Smooth muscle cell (in vitro differentiated cells): ENCODE measurements around the gene CCR1. TPM values are rescaled to one million over a fixed set of nuclear protein-coding genes. Genes with fewer than 3 reads are reported as not detected.

ENCODE experiments used
- DNase-seq: peaks from one replicate; lab custom pipeline; 2025; ENCODE audit not compliant: unreplicated experiment; lab: John Stamatoyannopoulos, UW
- H2AFZ ChIP-seq: fragments of 200-600 bp; sonication (generic); 2 replicates; pipeline ENCODE4 v1.6.0; 2016; ENCODE audit warnings: antibody characterized with exemption, low read depth, mild to moderate bottlenecking
- H3F3A ChIP-seq: fragments of 200-600 bp; sonication (generic); 2 replicates; pipeline ENCODE4 v1.6.0; 2017; ENCODE audit warnings: antibody characterized with exemption, low read depth
- H3K27ac ChIP-seq: fragments of 200-600 bp; sonication (generic); 2 replicates; pipeline ENCODE4 v1.5.1; 2016; ENCODE audit warnings: low read depth, mild to moderate bottlenecking
- H3K27me3 ChIP-seq: fragments of 200-600 bp; sonication (generic); 2 replicates; pipeline ENCODE4 v1.6.1; 2016; ENCODE audit warnings: low read depth, mild to moderate bottlenecking
- H3K36me3 ChIP-seq: fragments of 200-600 bp; sonication (generic); 2 replicates; pipeline ENCODE4 v1.5.1; 2016; ENCODE audit warnings: low read depth
- H3K4me1 ChIP-seq: fragments of 200-600 bp; sonication (generic); 2 replicates; pipeline ENCODE4 v1.5.1; 2016; ENCODE audit warnings: low read depth
- H3K4me2 ChIP-seq: fragments of 200-600 bp; sonication (generic); 2 replicates; pipeline ENCODE4 v1.6.0; 2016; ENCODE audit warnings: mild to moderate bottlenecking
- H3K4me3 ChIP-seq: fragments of 200-600 bp; sonication (generic); 2 replicates; pipeline ENCODE4 v1.5.1; 2016; ENCODE audit warnings: mild to moderate bottlenecking
- H3K79me2 ChIP-seq: fragments of 200-600 bp; sonication (generic); 2 replicates; pipeline ENCODE4 v1.6.0; 2016; ENCODE audit warnings: low read depth, mild to moderate bottlenecking
- H3K9ac ChIP-seq: fragments of 200-600 bp; sonication (generic); 2 replicates; pipeline ENCODE4 v1.6.0; 2016; ENCODE audit warnings: low read depth
- H3K9me3 ChIP-seq: fragments of 200-600 bp; sonication (generic); replicated peaks from 2 replicates; pipeline ENCODE4 v1.5.1; 2016; ENCODE audit warnings: low read depth
- H4K20me1 ChIP-seq: fragments of 200-600 bp; sonication (generic); 2 replicates; pipeline ENCODE4 v1.6.0; 2016; ENCODE audit warnings: low read depth
- CTCF ChIP-seq: fragments of 200-600 bp; sonication (generic); IDR thresholded peaks from 2 replicates; pipeline ENCODE4 v1.5.1; 2017; ENCODE audit warnings: borderline replicate concordance, mild to moderate bottlenecking, antibody characterized with exemption; ENCODE audit not compliant: insufficient read depth, poor library complexity, severe bottlenecking
- WGBS: methylation state at CpG from one replicate; pipeline ENCODE4 v1.1.7; 2016; ENCODE audit warnings: low lambda C conversion rate; 5-methylcytosine and 5-hydroxymethylcytosine counted together
- polyA plus RNA-seq: library from polyadenylated mRNA; unstranded; fragments of >200 nt; fragmentation: Nextera tagmentation; extraction: Ambion mirVana; gene quantifications from 2 replicates; pipeline ENCODE4 v1.2.1, GENCODE V29; 2016
- total RNA-seq: library from RNA; depleted of rRNA; stranded (reverse); fragments of >200 nt; gene quantifications from 2 replicates; pipeline ENCODE4 v1.2.3, GENCODE V29; 2014

The CCR1 gene
- total and polyA plus RNA-seq, 2 experiments from 2014 or later = 0.19 TPM; not detected in 1

DNA sequence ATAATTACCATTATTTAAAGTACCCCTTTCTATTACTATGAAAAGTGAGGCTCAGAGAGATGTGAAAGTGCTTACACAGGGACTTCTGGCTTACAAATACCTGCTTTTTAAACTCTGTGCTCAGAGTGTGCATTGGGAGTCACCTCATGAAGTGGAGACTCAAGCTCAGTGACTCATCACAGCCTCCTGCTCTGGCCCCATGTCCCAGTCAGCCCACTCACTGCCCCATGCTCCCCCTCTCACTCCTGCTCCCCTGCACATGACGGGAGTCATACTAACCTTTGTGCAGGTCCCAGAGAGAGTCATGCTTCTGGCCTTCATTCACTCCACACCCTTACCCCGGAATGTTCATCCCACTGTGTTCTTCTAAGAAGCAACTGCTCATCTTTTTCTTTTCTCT, 20.2 kb downstream of the CCR1 start:
- H3K36me3 ChIP-seq = no peaks in the 10 kb centered on the region
- no peak overlapping the region for H3K4me3 ChIP-seq
- no peak for DNase-seq
- H3K4me2 ChIP-seq = no peak overlapping the region
- H3K9ac ChIP-seq = no peak overlapping the region
- H2AFZ ChIP-seq = no peak overlapping the region
- peak overlapping the region; percentile 24 for H3K27ac ChIP-seq
- no peaks in the 10 kb centered on the region for H3F3A ChIP-seq
- TF ChIP-seq CTCF = no peak
- H3K27me3 ChIP-seq = no peaks in the 10 kb centered on the region
- no peaks in the 10 kb centered on the region for H3K79me2 ChIP-seq
- no peaks in the 10 kb centered on the region for H4K20me1 ChIP-seq
- no peaks in the 10 kb centered on the region for H3K4me1 ChIP-seq
- WGBS = 85% methylated on average over 2 of the region's 2 CpGs
- no peaks in the 10 kb centered on the region for H3K9me3 ChIP-seq

DNA sequence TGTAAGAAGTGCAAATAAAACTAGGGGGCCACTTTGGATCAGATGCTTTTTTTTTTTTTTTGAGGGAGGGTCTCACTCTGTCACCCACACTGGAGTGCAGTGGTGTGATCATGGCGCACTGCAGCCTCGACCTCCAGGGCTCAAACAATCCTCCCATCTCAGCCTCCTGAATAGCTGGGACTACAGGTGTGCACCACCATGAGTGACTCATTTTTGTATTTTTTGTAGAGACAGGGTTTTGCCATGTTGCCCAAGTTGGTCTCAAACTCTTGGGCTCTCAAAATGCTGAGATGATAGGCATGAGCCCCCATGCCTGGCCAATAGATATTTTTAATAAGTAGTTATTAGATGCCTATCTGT, 20.8 kb downstream of the CCR1 start:
- Histone ChIP-seq H3F3A (no peaks in the 10 kb centered on the region), H3K79me2 (no peaks in the 10 kb centered on the region), H3K4me3 (no peak overlapping the region), H3K27ac (no peak overlapping the region), H3K27me3 (no peaks in the 10 kb centered on the region), H3K4me2 (no peak overlapping the region), H3K9ac (no peak overlapping the region), H4K20me1 (no peaks in the 10 kb centered on the region), H3K36me3 (no peaks in the 10 kb centered on the region), H3K4me1 (no peaks in the 10 kb centered on the region), H2AFZ (no peak overlapping the region), H3K9me3 (no peaks in the 10 kb centered on the region)
- 97% methylated on average over 2 of the region's 2 CpGs for WGBS
- no peak for TF ChIP-seq CTCF
- DNase-seq = no peak

- DNase-seq = no peak
- Histone ChIP-seq H3K27ac (no peak overlapping the region), H3K4me2 (no peak overlapping the region), H3K9me3 (no peaks in the 10 kb centered on the region), H3K79me2 (no peaks in the 10 kb centered on the region), H3K27me3 (no peaks in the 10 kb centered on the region), H3K4me1 (no peaks in the 10 kb centered on the region), H4K20me1 (no peaks in the 10 kb centered on the region), H3K4me3 (no peak overlapping the region), H3F3A (no peaks in the 10 kb centered on the region), H3K9ac (no peak overlapping the region), H3K36me3 (no peaks in the 10 kb centered on the region), H2AFZ (no peak overlapping the region)
- TF ChIP-seq CTCF = no peak
- 89% methylated on average over 3 of the region's 3 CpGs for WGBS
These were observed 21.4 kb downstream of the CCR1 start for GRCh38 chr3:46186471-46187340.

GRCh38 chr3:46184469-46184868, 23.6 kb downstream of the CCR1 start:
- no peak overlapping the region for H3K4me2 ChIP-seq
- H3K4me1 ChIP-seq = no peaks in the 10 kb centered on the region
- H4K20me1 ChIP-seq = no peaks in the 10 kb centered on the region
- H3K4me3 ChIP-seq = no peak overlapping the region
- no peaks in the 10 kb centered on the region for H3K79me2 ChIP-seq
- no peaks in the 10 kb centered on the region for H3K27me3 ChIP-seq
- H3K9me3 ChIP-seq = no peaks in the 10 kb centered on the region
- peak overlapping the region; percentile 53 for H3K27ac ChIP-seq
- no peaks in the 10 kb centered on the region for H3K36me3 ChIP-seq
- no peak overlapping the region for H2AFZ ChIP-seq
- no peaks in the 10 kb centered on the region for H3F3A ChIP-seq
- TF ChIP-seq CTCF = no peak
- no peak for DNase-seq
- no peak overlapping the region for H3K9ac ChIP-seq
- 95% methylated on average over 1 of the region's 1 CpG for WGBS
